Middle frontal gyrus (tissue), 1 donor: ENCODE measurements around the gene SEC61B.

Source experiments
- DNase-seq: peaks from one replicate; pipeline ENCODE4 v3.0.0-alpha.2; 2015; ENCODE audit warnings: low spot score; ENCODE audit errors: extremely low spot score

SEC61B gene

GRCh38 chr9:99221621-99222415, at the start of gene SEC61B, which contains the start of gene ALG2:
Gene SEC61B (plus strand): TSS chr9:99222282. CDS start chr9:99222364, 82 bp downstream.
Gene ALG2 (minus strand): TSS chr9:99221942. CDS start chr9:99221894, 48 bp downstream.
- DNase-seq, result peak; percentile 92

GRCh38 chr9:99173570-99174504, 48.2 kb upstream of the SEC61B start:
- DNase-seq, result no peak

GRCh38 chr9:99176527-99177013, 45.5 kb upstream of the SEC61B start:
- DNase-seq, result no peak

GRCh38 chr9:99177576-99178366, 44.3 kb upstream of the SEC61B start:
- DNase-seq, result no peak

GRCh38 chr9:99178912-99179872, 42.9 kb upstream of the SEC61B start:
- DNase-seq, result no peak

- no peak for DNase-seq
These were observed 41.9 kb upstream of the SEC61B start for GRCh38 chr9:99180199-99180598.

GRCh38 chr9:99180662-99181061, 41.4 kb upstream of the SEC61B start:
- DNase-seq, result no peak

GRCh38 chr9:99181206-99181605, 40.9 kb upstream of the SEC61B start:
- no peak for DNase-seq

- DNase-seq, result no peak
These were observed 40.5 kb upstream of the SEC61B start for GRCh38 chr9:99181621-99182020.

- no peak for DNase-seq
These were observed 39.7 kb upstream of the SEC61B start for GRCh38 chr9:99182356-99182755.

- no peak for DNase-seq
These were observed 38.5 kb upstream of the SEC61B start for GRCh38 chr9:99183616-99184015.

GRCh38 chr9:99184110-99184474, 38.0 kb upstream of the SEC61B start:
- no peak for DNase-seq

- peak; percentile 81 for DNase-seq
These were observed 37.4 kb upstream of the SEC61B start for GRCh38 chr9:99184475-99185347.

- DNase-seq, result no peak
These were observed 36.8 kb upstream of the SEC61B start for GRCh38 chr9:99185348-99185632.

GRCh38 chr9:99185934-99186333, 36.1 kb upstream of the SEC61B start:
- DNase-seq, result no peak

GRCh38 chr9:99187311-99187710, 34.8 kb upstream of the SEC61B start:
- no peak for DNase-seq

GRCh38 chr9:99189186-99189585, 32.9 kb upstream of the SEC61B start:
- DNase-seq, result no peak

- DNase-seq, result no peak
These were observed 32.0 kb upstream of the SEC61B start for GRCh38 chr9:99189887-99190596.
